SU-DHL-6 (cell line): ENCODE measurements around the gene HELZ2.

Experiments used
- H2AFZ ChIP-seq: fragments of 200-600 bp; sonication (generic); 2 replicates; pipeline ENCODE4 v1.6.1; 2014; ENCODE audit warnings: low read depth, mild to moderate bottlenecking, moderate library complexity, mixed read lengths, antibody characterized with exemption, low read length; ENCODE audit not compliant: severe bottlenecking
- H3F3A ChIP-seq: fragments of 200-600 bp; shearing (Covaris generic); 2 replicates; pipeline ENCODE4 v1.6.0; 2016; ENCODE audit warnings: antibody characterized with exemption, mild to moderate bottlenecking; ENCODE audit not compliant: insufficient read depth
- H3K27ac ChIP-seq: fragments of 200-600 bp; sonication (generic); 2 replicates; pipeline ENCODE4 v1.5.1; 2016; ENCODE audit warnings: low read depth, mild to moderate bottlenecking, low read length, moderate library complexity, mixed read lengths
- H3K27me3 ChIP-seq: fragments of 200-600 bp; sonication (generic), shearing (Covaris generic); 2 replicates; pipeline ENCODE4 v1.6.0; 2014; ENCODE audit warnings: mild to moderate bottlenecking, low read length
- H3K36me3 ChIP-seq: fragments of 200-600 bp; sonication (generic); 2 replicates; pipeline ENCODE4 v1.6.1; 2014; ENCODE audit warnings: mild to moderate bottlenecking, low read length, mixed read lengths
- H3K4me2 ChIP-seq: fragments of 300-600, 200-600 bp; shearing (Covaris generic), sonication (generic); 2 replicates; pipeline ENCODE4 v1.6.0; 2014; ENCODE audit warnings: low read length, low read depth, mild to moderate bottlenecking; ENCODE audit not compliant: poor library complexity, severe bottlenecking
- H3K4me3 ChIP-seq: fragments of 200-600 bp; sonication (generic); 2 replicates; pipeline ENCODE4 v1.5.1; 2014; ENCODE audit warnings: antibody characterized with exemption, low read length, mild to moderate bottlenecking, mixed read lengths; ENCODE audit not compliant: insufficient read depth, poor library complexity, severe bottlenecking
- H3K79me2 ChIP-seq: fragments of 200-600 bp; sonication (generic); 2 replicates; pipeline ENCODE4 v1.6.1; 2014; ENCODE audit warnings: mild to moderate bottlenecking, low read length, moderate library complexity; ENCODE audit not compliant: insufficient read depth
- H3K9ac ChIP-seq: fragments of 200-600 bp; sonication (generic); 2 replicates; pipeline ENCODE4 v1.7.0; 2014; ENCODE audit warnings: mild to moderate bottlenecking, low read length
- H3K9me2 ChIP-seq: fragments of 200-600 bp; sonication (generic); replicated peaks from 2 replicates; pipeline ENCODE4 v1.6.1; 2014; ENCODE audit warnings: low read length; ENCODE audit not compliant: insufficient read depth
- H3K9me3 ChIP-seq: fragments of 200-600 bp; sonication (generic); 2 replicates; pipeline ENCODE4 v1.6.1; 2014; ENCODE audit warnings: low read length, mixed read lengths; ENCODE audit not compliant: insufficient read depth
- H4K20me1 ChIP-seq: fragments of 200-600 bp; sonication (generic); 2 replicates; pipeline ENCODE4 v1.6.1; 2014; ENCODE audit warnings: low read depth, mild to moderate bottlenecking, antibody characterized with exemption, low read length, moderate library complexity, mixed read lengths
- EZH2phosphoT487 ChIP-seq: fragments of 200-600 bp; sonication (generic), shearing (Covaris generic); conservative IDR thresholded peaks from 2 replicates; pipeline ENCODE4 v1.6.1; 2018; ENCODE audit warnings: mild to moderate bottlenecking, antibody characterized with exemption, low read length, moderate library complexity, mixed read lengths
- TF ChIP-seq, protein P1 (sequence below): fragments of 200-600 bp; sonication (generic); IDR thresholded peaks from one replicate; pipeline ENCODE4 v1.5.1; 2017; ENCODE audit warnings: antibody characterized with exemption, mild to moderate bottlenecking, low read length, moderate library complexity; ENCODE audit not compliant: insufficient read depth, poor library complexity, severe bottlenecking

HELZ2 gene

DNA sequence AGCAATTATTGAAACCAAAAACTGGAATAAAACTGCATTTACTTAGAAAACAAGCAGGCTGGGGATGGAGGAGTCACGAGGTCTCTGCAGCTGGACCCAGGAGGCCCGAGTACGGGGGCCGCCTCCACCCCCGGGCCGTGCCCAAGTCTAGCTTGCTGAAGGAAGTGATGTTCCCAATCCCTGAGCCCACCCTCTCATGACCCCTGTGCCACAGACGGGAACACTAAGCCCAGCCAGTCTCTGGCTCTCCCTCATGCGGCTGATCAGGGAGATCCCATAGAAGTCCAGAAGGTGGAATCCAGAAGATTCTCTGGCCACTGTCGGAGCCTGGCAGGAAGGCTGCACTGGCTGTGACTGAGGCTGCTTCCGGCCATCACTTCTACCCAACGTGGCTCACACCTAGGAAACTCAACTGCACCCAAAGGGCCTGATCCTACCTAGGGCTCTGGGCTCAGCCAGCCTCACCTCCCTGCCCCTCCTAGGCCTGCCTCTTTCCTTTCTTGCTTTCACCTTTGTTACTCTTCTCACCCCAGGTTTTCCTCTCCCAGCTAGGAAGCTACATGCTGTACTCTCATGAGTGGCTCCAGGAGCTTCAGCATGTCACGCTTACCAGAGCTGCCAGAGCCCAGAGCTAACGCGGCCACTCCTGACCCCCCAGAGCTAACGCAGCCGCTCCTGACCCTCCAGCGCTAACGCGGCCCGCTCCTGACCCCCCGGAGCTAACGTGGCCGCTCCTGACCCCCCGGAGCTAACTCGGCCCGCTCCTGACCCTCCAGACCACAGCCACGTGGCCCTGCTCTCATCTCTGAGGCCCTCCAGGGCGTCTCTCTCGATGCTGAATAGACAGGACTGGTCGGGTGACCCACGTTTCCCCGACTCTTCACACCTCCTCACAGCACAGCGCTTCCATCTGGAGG, 24.7 kb upstream of the HELZ2 start:
- Histone ChIP-seq H3K9ac (no peak overlapping the region), H3K4me3 (no peak overlapping the region), H3K36me3 (no peaks in the 10 kb centered on the region), H4K20me1 (no peaks in the 10 kb centered on the region), H3K9me3 (no peaks in the 10 kb centered on the region), H3K27me3 (no peaks in the 10 kb centered on the region), H3K9me2 (no peaks in the 10 kb centered on the region), H3K27ac (no peak overlapping the region), H3K79me2 (no peaks in the 10 kb centered on the region), H2AFZ (no peak overlapping the region), H3K4me2 (no peak overlapping the region), H3F3A (no peaks in the 10 kb centered on the region)
- no peak for TF ChIP-seq EZH2phosphoT487
- TF ChIP-seq, protein P1, sequence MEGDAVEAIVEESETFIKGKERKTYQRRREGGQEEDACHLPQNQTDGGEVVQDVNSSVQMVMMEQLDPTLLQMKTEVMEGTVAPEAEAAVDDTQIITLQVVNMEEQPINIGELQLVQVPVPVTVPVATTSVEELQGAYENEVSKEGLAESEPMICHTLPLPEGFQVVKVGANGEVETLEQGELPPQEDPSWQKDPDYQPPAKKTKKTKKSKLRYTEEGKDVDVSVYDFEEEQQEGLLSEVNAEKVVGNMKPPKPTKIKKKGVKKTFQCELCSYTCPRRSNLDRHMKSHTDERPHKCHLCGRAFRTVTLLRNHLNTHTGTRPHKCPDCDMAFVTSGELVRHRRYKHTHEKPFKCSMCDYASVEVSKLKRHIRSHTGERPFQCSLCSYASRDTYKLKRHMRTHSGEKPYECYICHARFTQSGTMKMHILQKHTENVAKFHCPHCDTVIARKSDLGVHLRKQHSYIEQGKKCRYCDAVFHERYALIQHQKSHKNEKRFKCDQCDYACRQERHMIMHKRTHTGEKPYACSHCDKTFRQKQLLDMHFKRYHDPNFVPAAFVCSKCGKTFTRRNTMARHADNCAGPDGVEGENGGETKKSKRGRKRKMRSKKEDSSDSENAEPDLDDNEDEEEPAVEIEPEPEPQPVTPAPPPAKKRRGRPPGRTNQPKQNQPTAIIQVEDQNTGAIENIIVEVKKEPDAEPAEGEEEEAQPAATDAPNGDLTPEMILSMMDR, result no peak

DNA sequence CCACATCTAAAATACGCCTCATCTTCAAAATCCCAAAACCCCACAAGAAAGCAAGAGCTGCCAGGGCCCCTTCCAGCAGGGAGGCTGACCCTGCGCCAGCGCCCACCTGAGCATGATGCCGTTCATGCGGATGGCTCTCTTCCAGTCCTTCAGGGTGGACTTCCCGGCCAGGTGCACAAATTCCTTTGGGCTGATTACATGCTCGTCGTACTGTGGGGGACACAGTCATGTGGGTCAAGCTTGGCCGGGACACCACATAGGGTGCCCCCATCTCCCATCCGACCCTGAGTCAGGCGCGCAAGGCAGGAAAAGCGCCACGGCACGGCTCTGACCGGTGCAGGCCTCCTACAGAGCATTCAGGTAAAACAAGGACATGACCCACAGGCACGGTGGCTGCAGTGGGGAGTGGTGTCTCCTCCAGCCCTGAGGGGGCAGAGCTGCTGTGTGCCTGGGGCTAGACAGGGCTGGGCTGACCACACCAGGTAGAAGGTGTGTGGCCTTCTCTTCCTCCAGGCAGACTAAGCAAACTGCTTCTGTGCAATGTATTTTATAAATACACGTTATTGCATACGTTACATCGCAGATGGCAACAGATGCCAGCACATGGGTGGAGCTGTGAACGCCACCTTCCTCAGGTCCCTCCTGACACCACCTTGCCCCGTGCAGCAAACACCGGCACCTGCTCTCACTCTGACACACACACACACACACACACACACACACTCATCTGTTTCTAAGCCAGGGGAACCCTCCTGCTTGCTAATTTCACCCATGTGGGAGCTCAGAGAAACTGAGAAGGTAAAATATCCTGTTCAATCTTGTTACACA, 23.8 kb upstream of the HELZ2 start:
- no peak overlapping the region for H2AFZ ChIP-seq
- H3K79me2 ChIP-seq, result no peaks in the 10 kb centered on the region
- no peaks in the 10 kb centered on the region for H3F3A ChIP-seq
- no peaks in the 10 kb centered on the region for H3K27me3 ChIP-seq
- no peaks in the 10 kb centered on the region for H4K20me1 ChIP-seq
- no peaks in the 10 kb centered on the region for H3K9me2 ChIP-seq
- no peaks in the 10 kb centered on the region for H3K9me3 ChIP-seq
- H3K36me3 ChIP-seq, result no peaks in the 10 kb centered on the region
- TF ChIP-seq, protein P1, result no peak
- TF ChIP-seq EZH2phosphoT487, result no peak
- no peak overlapping the region for H3K4me2 ChIP-seq
- no peak overlapping the region for H3K9ac ChIP-seq
- no peak overlapping the region for H3K4me3 ChIP-seq
- H3K27ac ChIP-seq, result no peak overlapping the region

DNA sequence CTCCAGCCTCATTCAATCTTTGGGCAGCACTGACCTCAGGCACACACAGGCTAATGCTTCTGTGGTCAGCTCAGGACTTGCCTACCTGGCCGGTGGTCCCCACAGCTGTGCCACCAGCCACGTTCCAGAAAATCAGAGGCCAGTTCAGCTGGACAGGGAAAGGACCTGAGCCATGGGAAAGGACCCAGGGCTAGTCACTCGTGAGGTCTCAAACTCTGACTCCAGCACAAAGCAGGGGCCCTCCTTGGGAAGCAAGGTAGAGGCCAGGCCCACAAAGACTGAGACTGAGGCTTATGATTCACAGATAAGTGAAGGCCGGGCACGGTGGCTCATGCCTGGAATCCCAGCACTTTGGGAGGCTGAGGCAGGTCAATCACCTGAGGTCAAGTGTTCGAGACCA, 22.4 kb upstream of the HELZ2 start:
- Histone ChIP-seq H3K4me2 (no peak overlapping the region), H3K4me3 (no peak overlapping the region), H3K79me2 (no peaks in the 10 kb centered on the region), H3K9me3 (no peaks in the 10 kb centered on the region), H3K27ac (no peak overlapping the region), H3K9ac (no peak overlapping the region), H3F3A (no peaks in the 10 kb centered on the region), H4K20me1 (no peaks in the 10 kb centered on the region), H3K36me3 (no peaks in the 10 kb centered on the region), H3K27me3 (no peaks in the 10 kb centered on the region), H3K9me2 (no peaks in the 10 kb centered on the region), H2AFZ (no peak overlapping the region)
- TF ChIP-seq, protein P1, result no peak
- no peak for TF ChIP-seq EZH2phosphoT487
